CD14-positive monocyte (primary cell): ENCODE measurements around the gene LEF1. TPM values are rescaled to one million over a fixed set of nuclear protein-coding genes. Genes with fewer than 3 reads are reported as not detected.

ENCODE experiments used
- DNase-seq, 3 donors: peaks; one replicate each; pipeline ENCODE4 v3.0.0-alpha.2; 2011 to 2022
- H2AFZ ChIP-seq: 2 replicates; pipeline ENCODE4 v1.6.0; 2012; ENCODE audit warnings: mild to moderate bottlenecking, low read depth, low read length, inconsistent platforms; ENCODE audit not compliant: insufficient read depth, poor library complexity, severe bottlenecking
- H3K27ac ChIP-seq, 2 donors: 1 replicate in 1 of 2; 2 replicates in 1 of 2; pipeline ENCODE4 v1.5.1; 2012 to 2013; ENCODE audit warnings: low read length in 2 of 2, control low read depth in 1 of 2, inconsistent platforms in 1 of 2, low read depth in 1 of 2, mild to moderate bottlenecking in 1 of 2
- H3K27me3 ChIP-seq, 2 donors: one replicate each; pipeline versions ENCODE4 v1.6.0 to v1.6.1; 2011 to 2013; ENCODE audit warnings: low read length in 2 of 2; ENCODE audit not compliant: control insufficient read depth in 2 of 2, insufficient read depth in 2 of 2
- H3K36me3 ChIP-seq, 2 donors: replicated peaks in 1 of 2; 1 replicate in 1 of 2; 2 replicates in 1 of 2; pipeline versions ENCODE4 v1.5.1 to v1.6.1; 2012 to 2013; ENCODE audit warnings: low read length in 2 of 2, control low read depth in 1 of 2, inconsistent platforms in 1 of 2, mild to moderate bottlenecking in 1 of 2; ENCODE audit not compliant: insufficient read depth in 2 of 2, control insufficient read depth in 1 of 2
- H3K4me1 ChIP-seq, 2 donors: 1 replicate in 1 of 2; 2 replicates in 1 of 2; pipeline versions ENCODE4 v1.5.1 to v1.6.1; 2012 to 2013; ENCODE audit warnings: low read length in 2 of 2, control low read depth in 1 of 2, inconsistent platforms in 1 of 2, mild to moderate bottlenecking in 1 of 2, moderate library complexity in 1 of 2; ENCODE audit not compliant: insufficient read depth in 2 of 2, control insufficient read depth in 1 of 2
- H3K4me2 ChIP-seq: replicated peaks from 2 replicates; pipeline ENCODE3; 2012; ENCODE audit warnings: low read length, moderate library complexity, mild to moderate bottlenecking; ENCODE audit not compliant: poor library complexity, severe bottlenecking; ENCODE audit errors: extremely low read depth
- H3K4me3 ChIP-seq, 3 experiments: fragments of 200-600 bp in 1 of 3; sonication (generic) in 1 of 3; replicated peaks in 1 of 3; 1 replicate in 2 of 3; 2 replicates in 1 of 3; pipeline ENCODE4 v1.5.1; 2011 to 2013; ENCODE audit warnings: low read length in 3 of 3, mild to moderate bottlenecking in 3 of 3, control low read depth in 2 of 3, low read depth in 2 of 3, inconsistent platforms in 1 of 3, moderate library complexity in 1 of 3
- H3K79me2 ChIP-seq: 2 replicates; pipeline ENCODE4 v1.6.0; 2012; ENCODE audit warnings: mild to moderate bottlenecking, control low read depth, inconsistent platforms, low read length, moderate library complexity; ENCODE audit not compliant: insufficient read depth
- H3K9ac ChIP-seq: 2 replicates; pipeline ENCODE4 v1.6.0; 2017; ENCODE audit warnings: low read length, mild to moderate bottlenecking; ENCODE audit not compliant: insufficient read depth, poor library complexity, severe bottlenecking
- H3K9me3 ChIP-seq, 2 donors: replicated peaks in 1 of 2; 1 replicate in 1 of 2; 2 replicates in 1 of 2; pipeline versions ENCODE4 v1.5.1 to v1.6.1; 2012 to 2013; ENCODE audit warnings: low read length in 2 of 2, control low read depth in 1 of 2; ENCODE audit not compliant: control insufficient read depth in 1 of 2, insufficient read depth in 1 of 2
- H4K20me1 ChIP-seq: 2 replicates; pipeline ENCODE4 v1.6.0; 2012; ENCODE audit warnings: mild to moderate bottlenecking, low read length, control low read depth, moderate library complexity; ENCODE audit not compliant: insufficient read depth
- H3K27ac Mint-ChIP-seq, 7 donors: one replicate each; pipeline ENCODE4 v1.8.0; 2020; ENCODE audit warnings: mild to moderate bottlenecking in 7 of 7, mixed read lengths in 7 of 7, moderate library complexity in 6 of 7, inconsistent platforms in 2 of 7
- H3K27me3 Mint-ChIP-seq, 3 donors: one replicate each; pipeline ENCODE4 v1.8.0; 2021 to 2022; ENCODE audit warnings: low read depth in 3 of 3, mild to moderate bottlenecking in 3 of 3, mixed read lengths in 3 of 3, moderate library complexity in 3 of 3, inconsistent platforms in 1 of 3
- H3K36me3 Mint-ChIP-seq, 2 donors: one replicate each; pipeline ENCODE4 v1.8.0; 2020; ENCODE audit warnings: mixed read lengths in 2 of 2, inconsistent platforms in 1 of 2, mild to moderate bottlenecking in 1 of 2
- H3K4me1 Mint-ChIP-seq: one replicate; pipeline ENCODE4 v1.8.0; 2020; ENCODE audit warnings: mild to moderate bottlenecking, mixed read lengths
- H3K4me3 Mint-ChIP-seq, 2 donors: one replicate each; pipeline ENCODE4 v1.8.0; 2020; ENCODE audit warnings: mild to moderate bottlenecking in 2 of 2, mixed read lengths in 2 of 2, moderate library complexity in 1 of 2
- H3K9me3 Mint-ChIP-seq, 7 donors: one replicate each; pipeline ENCODE4 v1.8.0; 2020 to 2022; ENCODE audit warnings: mixed read lengths in 7 of 7, mild to moderate bottlenecking in 6 of 7, moderate library complexity in 6 of 7, inconsistent platforms in 2 of 7
- CTCF ChIP-seq: fragments of 200-600 bp; IDR thresholded peaks from one replicate; pipeline ENCODE4 v1.8.0; 2022; ENCODE audit warnings: antibody characterized with exemption, mild to moderate bottlenecking
- WGBS: methylation state at CpG from one replicate; pipeline ENCODE4 v1.1.5; 2013; ENCODE audit warnings: missing lambda C conversion rate; ENCODE audit not compliant: insufficient coverage; 5-methylcytosine and 5-hydroxymethylcytosine counted together
- intact Hi-C, 2 donors: fragments of 100-400 bp; cut with micrococcal nuclease; formaldehyde crosslinking; loops; one replicate each; pipeline versions ENCODE4 v1.15.0 to v1.15.1; 2023
- polyA plus RNA-seq, 3 donors: library from polyadenylated mRNA; depleted of rRNA in 1 of 3; unstranded in 2 of 3; stranded (reverse) in 1 of 3; fragments of 300-500 nt in 2 of 3; fragments of >200 nt in 1 of 3; fragmentation: Illumina TruSeq in 2 of 3; gene quantifications; 1 replicate in 2 of 3; 2 replicates in 1 of 3; pipeline ENCODE4 v1.2.3, GENCODE V29; 2012 to 2021

LEF1 gene
- polyA plus RNA-seq, 3 donors = 0.29 to 1.3 (median 0.61) TPM

GRCh38 chr4:108018040-108018883 lies 150.5 kb downstream of the LEF1 start:
- Mint-ChIP-seq H3K4me1 (no peaks in the 10 kb centered on the region), H3K4me3 (no peak overlapping the region), H3K27me3 (peaks cover 0 to 2% (median 0%) of the 10 kb centered on the region in 3 donors), H3K36me3 (peaks cover 48 to 54% of the 10 kb centered on the region in 2 donors), H3K27ac (peak overlapping the region in 1 of 7 donors; percentile 3), H3K9me3 (no peaks in the 10 kb centered on the region)
- 0% methylated on average over 2 of the region's 8 CpGs for WGBS
- H4K20me1 ChIP-seq = no peaks in the 10 kb centered on the region
- H3K9me3 ChIP-seq = no peaks in the 10 kb centered on the region
- no peak overlapping the region for H3K27ac ChIP-seq
- intact Hi-C loops = loop anchor here in 1 of 2 donors (2.0 kb wide), 1 partner anchor 555 kb away; no protein-coding TSS in a partner anchor
- no peaks in the 10 kb centered on the region for H3K79me2 ChIP-seq
- no peak overlapping the region for H3K4me2 ChIP-seq
- no peaks in the 10 kb centered on the region for H3K4me1 ChIP-seq
- H3K36me3 ChIP-seq = peaks cover 19 to 47% of the 10 kb centered on the region in 2 donors
- H2AFZ ChIP-seq = no peak overlapping the region
- H3K4me3 ChIP-seq = no peak overlapping the region
- peak; percentile 89 for TF ChIP-seq CTCF
- DNase-seq = peak; percentile 38 to 62 (median 58)
- no peaks in the 10 kb centered on the region for H3K27me3 ChIP-seq
- H3K9ac ChIP-seq = no peak overlapping the region

GRCh38 chr4:108013955-108014354 lies 154.8 kb downstream of the LEF1 start:
- intact Hi-C loops = no loop called here
- no peaks in the 10 kb centered on the region for H3K27me3 ChIP-seq
- no peak overlapping the region for H3K27ac ChIP-seq
- no peaks in the 10 kb centered on the region for H4K20me1 ChIP-seq
- no peak for DNase-seq
- 97% methylated on average over 3 of the region's 5 CpGs for WGBS
- H3K79me2 ChIP-seq = no peaks in the 10 kb centered on the region
- no peaks in the 10 kb centered on the region for H3K9me3 ChIP-seq
- H3K27ac Mint-ChIP-seq = no peak overlapping the region
- H3K36me3 ChIP-seq = peaks cover 12 to 39% of the 10 kb centered on the region in 2 donors
- H3K9me3 Mint-ChIP-seq = no peaks in the 10 kb centered on the region
- H3K27me3 Mint-ChIP-seq = peaks cover 0 to 2% (median 0%) of the 10 kb centered on the region in 3 donors
- peaks cover under 1% of the 10 kb centered on the region for H3K4me1 Mint-ChIP-seq
- H3K36me3 Mint-ChIP-seq = peaks cover 45 to 64% of the 10 kb centered on the region in 2 donors
- H2AFZ ChIP-seq = no peak overlapping the region
- no peak overlapping the region for H3K9ac ChIP-seq
- H3K4me1 ChIP-seq = no peaks in the 10 kb centered on the region
- no peak overlapping the region for H3K4me3 ChIP-seq
- H3K4me3 Mint-ChIP-seq = no peak overlapping the region
- no peak overlapping the region for H3K4me2 ChIP-seq
- TF ChIP-seq CTCF = no peak
